ENCODE results near the gene ZBTB39.
A peak's percentile ranks its signal among the peaks of the same experiment; 100 is the strongest.
"Not testable (repeated sequence)": the region's sequence is repeated elsewhere in the genome, so short reads cannot be mapped to it uniquely, and the experiment has no call there.

ZBTB39 gene

GRCh38 chr12:57005980-57006808 lies at the start of gene ZBTB39:
Gene ZBTB39, minus strand, starts transcription at chr12:57006546. Its CDS starts 1,629 bp downstream, at chr12:57004917.
- DNase-seq (ENCODE audit: low read depth), result no peak
- peak within 1 kb of the TSS; percentile 89 for H3K4me3 ChIP-seq (ENCODE audit: low read depth, low read length)
- peak; percentile 36 for TF ChIP-seq CTCF (IDR thresholded peaks at IDR 0.05; ENCODE audit: low read depth, low read length, missing control alignments)
- in situ Hi-C loops (cut with HindIII; ENCODE audit: low sequenced_read_pairs), result no loop called here

GRCh38 chr12:57055824-57056223 lies 49.5 kb upstream of the ZBTB39 start:
- in situ Hi-C loops (cut with HindIII; ENCODE audit: low sequenced_read_pairs), result no loop called here
- no peak overlapping the region for H3K4me3 ChIP-seq (ENCODE audit: low read depth, low read length)
- TF ChIP-seq CTCF (IDR thresholded peaks at IDR 0.05; ENCODE audit: low read depth, low read length, missing control alignments), result no peak
- no peak for DNase-seq (ENCODE audit: low read depth)

- in situ Hi-C loops (cut with HindIII; ENCODE audit: low sequenced_read_pairs); H3K4me3 ChIP-seq (ENCODE audit: low read depth, low read length); DNase-seq (ENCODE audit: low read depth): not testable (repeated sequence)
These were observed 47.6 kb upstream of the ZBTB39 start for GRCh38 chr12:57053901-57054300.

- H3K4me3 ChIP-seq (ENCODE audit: low read depth, low read length); DNase-seq (ENCODE audit: low read depth); in situ Hi-C loops (cut with HindIII; ENCODE audit: low sequenced_read_pairs): not testable (repeated sequence)
These were observed 46.8 kb upstream of the ZBTB39 start for GRCh38 chr12:57053146-57053545.

GRCh38 chr12:57051011-57051410 lies 44.7 kb upstream of the ZBTB39 start:
- DNase-seq (ENCODE audit: low read depth), result no peak
- in situ Hi-C loops (cut with HindIII; ENCODE audit: low sequenced_read_pairs), result no loop called here
- TF ChIP-seq CTCF (IDR thresholded peaks at IDR 0.05; ENCODE audit: low read depth, low read length, missing control alignments), result no peak
- no peak overlapping the region for H3K4me3 ChIP-seq (ENCODE audit: low read depth, low read length)

DNA sequence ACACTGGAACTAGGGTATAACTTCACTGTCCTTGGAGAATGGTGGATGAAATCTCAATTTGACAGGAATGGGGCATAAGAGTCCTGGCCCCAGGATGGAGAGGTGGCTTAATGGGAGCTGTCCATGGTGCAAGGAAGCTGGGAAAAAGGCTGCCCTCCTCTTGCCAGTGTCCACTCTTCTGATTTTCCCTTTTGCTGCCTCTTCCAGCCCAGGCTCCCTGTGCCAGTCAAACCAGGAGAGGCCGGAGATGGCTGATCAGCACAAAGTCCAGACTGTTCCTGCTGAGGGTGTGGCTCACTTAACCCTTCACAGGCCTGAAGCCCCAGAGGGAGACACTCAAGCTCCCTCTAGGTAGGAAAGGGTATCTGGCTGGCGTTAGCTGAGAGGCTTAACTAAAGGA lies 43.5 kb upstream of the ZBTB39 start, which contains the start of gene MYO1A:
Gene MYO1A, minus strand, starts transcription at position 240 of the 400 bp plus-strand sequence. CDS start 1,806 bp downstream, outside the sequence.
- no peak within 1 kb of the TSS for H3K4me3 ChIP-seq (ENCODE audit: low read depth, low read length)
- no peak for DNase-seq (ENCODE audit: low read depth)
- TF ChIP-seq CTCF (IDR thresholded peaks at IDR 0.05; ENCODE audit: low read depth, low read length, missing control alignments), result no peak
- in situ Hi-C loops (cut with HindIII; ENCODE audit: low sequenced_read_pairs), result no loop called here

DNA sequence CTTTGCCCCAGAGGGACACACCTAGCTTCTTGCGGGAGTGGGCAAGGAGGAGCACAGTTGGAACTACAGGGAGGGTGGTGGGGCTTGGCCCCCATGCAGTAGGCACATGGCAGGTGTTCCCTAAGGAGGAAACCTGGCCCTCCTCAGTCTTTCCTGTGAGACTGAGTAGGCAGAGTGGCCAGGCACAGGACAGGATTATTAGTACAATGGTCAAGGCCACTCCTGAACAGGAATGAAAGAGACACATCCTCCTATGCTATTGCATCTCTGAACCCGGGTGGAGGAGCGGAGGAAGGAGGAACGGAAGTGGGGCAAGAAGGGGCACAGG lies 42.7 kb upstream of the ZBTB39 start:
- TF ChIP-seq CTCF (IDR thresholded peaks at IDR 0.05; ENCODE audit: low read depth, low read length, missing control alignments), result no peak
- no peak for DNase-seq (ENCODE audit: low read depth)
- H3K4me3 ChIP-seq (ENCODE audit: low read depth, low read length), result no peak overlapping the region
- in situ Hi-C loops (cut with HindIII; ENCODE audit: low sequenced_read_pairs), result no loop called here
